ENCODE data around the gene NRF1.

- no peak for TF ChIP-seq POLR2AphosphoS5 (IDR thresholded peaks at IDR 0.05; ENCODE audit: low read depth, low read length)
- no peak for TF ChIP-seq POLR2A (IDR thresholded peaks at IDR 0.05; ENCODE audit: low read depth, low read length)
- no peak for TF ChIP-seq TAF1 (IDR thresholded peaks at IDR 0.05; ENCODE audit: low read depth, low read length)
- no peak for TF ChIP-seq SPI1 (IDR thresholded peaks at IDR 0.05; ENCODE audit: low read depth, low read length)
- TF ChIP-seq PAX5 (IDR thresholded peaks at IDR 0.05; ENCODE audit: insufficient read depth, low read length, severe bottlenecking): no peak
- no peak for TF ChIP-seq POU2F2 (IDR thresholded peaks at IDR 0.05; ENCODE audit: low read depth, low read length)
Measured at GRCh38 chr7:129767120-129768015, 155.8 kb downstream of the NRF1 start.
